NCI-H2081 treated with DMSO at 0.1 percent for 48 hours (cell line): ENCODE data around the gene MYRIP.
"Not testable (repeated sequence)": the region's sequence is repeated elsewhere in the genome, so short reads cannot be mapped to it uniquely, and the experiment has no call there.

Experiments used
- DNase-seq: peaks from one replicate; lab custom pipeline; 2025; lab: John Stamatoyannopoulos, UW

Gene MYRIP

DNA sequence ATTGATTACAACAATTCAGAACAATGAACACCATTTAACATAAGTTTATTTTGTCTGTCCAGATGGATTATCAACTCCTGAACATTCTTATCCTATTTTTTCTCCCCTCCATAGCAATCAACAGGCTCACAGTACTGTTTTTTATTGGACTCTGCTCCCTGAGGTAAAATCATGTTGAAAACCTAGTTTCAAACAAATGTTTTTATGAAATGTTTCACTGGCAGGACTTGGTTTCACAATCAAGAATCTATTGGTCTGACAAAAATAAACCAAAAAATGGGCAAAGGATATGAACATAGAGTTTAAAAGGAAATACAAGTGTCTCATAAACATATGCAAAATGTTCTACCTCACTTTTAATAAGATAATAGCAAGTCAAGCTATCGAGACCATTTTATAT lies 2.6 kb upstream of the MYRIP start:
- no peak for DNase-seq

DNA sequence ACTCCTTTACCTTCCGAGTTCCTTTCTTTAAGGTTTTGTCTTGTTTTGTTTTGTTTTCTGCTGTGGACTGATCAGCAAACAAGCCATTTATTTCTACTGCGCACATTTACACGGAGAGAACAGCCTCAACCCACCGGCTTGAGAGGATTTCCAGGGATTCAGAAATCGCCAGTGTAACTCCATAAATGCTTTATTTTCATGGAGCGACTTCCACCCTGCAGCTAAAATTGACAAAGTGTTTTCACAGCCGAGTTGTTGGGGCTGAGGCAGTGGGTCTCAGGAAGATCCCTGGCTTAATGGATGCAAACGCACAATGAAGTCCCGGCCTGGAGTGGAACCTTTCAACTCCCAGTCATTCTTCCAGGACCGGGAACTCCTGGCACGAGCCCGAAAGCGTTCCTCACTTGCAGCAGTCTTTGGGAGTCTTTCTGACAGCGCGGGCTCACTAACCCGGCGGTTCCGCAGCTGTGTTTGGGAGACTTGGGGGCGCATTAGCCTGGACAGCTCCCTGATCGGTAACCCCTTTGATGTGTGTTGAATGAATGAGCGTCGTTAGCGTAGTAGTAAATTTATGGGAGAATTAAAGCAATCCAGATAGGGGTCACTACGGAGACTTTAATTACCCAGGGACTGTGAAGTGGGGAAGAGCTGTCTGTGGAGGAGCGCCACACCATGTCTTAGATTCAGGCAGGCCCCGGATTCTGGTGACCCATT lies 785 bp upstream of the MYRIP start:
- no peak for DNase-seq

GRCh38 chr3:39809995-39810595 lies 686 bp downstream of the MYRIP start:
- DNase-seq, result no peak

DNA sequence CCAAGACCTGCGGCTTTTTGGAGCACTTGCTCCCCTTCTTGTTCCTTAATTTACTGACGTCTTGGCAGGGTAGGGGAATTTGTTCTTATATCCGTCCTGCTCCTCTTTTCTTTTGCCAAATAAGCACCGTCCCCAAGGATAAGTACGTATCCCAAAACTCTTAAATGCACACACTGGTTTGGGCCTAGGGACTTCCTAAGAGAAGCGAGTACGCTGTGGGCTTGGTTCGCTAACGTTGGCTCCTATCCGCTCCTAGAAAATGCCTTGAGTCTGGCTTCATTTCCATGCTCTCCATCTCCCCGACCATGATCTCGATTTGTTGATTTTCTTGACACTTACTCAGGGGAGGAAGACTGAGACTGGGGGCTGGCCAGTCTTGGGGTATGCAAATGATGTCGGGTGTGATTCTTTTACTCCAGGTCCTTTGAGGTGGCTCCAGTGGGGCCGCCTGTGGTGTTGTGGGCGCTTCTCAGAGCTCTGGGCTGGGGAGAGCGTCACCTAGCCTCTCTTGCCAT lies 1.3 kb downstream of the MYRIP start:
- no peak for DNase-seq

GRCh38 chr3:39811561-39811960 lies 2.2 kb downstream of the MYRIP start:
- no peak for DNase-seq

DNA sequence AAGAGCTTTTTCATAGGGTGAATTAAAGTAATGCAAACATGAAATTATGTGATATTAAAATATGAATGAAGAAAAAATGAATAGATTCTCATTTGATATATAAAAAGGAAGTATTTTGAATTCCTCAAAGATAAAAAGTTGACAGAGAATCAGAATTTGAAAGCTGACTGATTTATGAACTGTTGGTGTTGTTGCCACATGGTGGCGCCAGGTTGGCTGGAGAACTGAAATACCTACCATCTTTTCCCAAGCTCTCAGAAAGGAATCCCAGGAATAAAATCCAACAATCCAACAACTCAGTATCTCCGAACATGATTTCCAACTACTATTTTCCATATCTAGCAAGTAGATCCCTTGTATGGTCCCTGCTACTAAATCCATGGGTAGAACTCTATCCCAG lies 3.1 kb downstream of the MYRIP start:
- no peak for DNase-seq

DNA sequence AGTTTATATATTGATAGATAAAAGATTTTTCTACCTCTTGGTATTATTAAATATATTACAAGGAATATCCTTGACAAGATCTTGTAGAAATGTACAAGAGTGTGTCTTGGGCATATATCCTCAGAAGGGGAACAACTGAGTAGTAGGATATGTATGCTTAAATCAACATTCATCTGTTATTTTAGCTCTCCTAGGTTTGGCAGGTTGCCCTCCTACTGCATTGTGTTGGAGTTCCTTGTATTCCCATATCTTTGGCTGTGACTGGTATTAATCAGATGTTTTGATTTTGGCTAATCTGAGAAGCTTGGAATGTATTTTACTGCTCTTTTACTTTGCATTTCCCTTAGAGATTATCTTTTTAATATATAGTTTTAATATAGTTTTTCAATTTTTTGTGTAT lies 4.6 kb downstream of the MYRIP start:
- DNase-seq, result no peak

DNA sequence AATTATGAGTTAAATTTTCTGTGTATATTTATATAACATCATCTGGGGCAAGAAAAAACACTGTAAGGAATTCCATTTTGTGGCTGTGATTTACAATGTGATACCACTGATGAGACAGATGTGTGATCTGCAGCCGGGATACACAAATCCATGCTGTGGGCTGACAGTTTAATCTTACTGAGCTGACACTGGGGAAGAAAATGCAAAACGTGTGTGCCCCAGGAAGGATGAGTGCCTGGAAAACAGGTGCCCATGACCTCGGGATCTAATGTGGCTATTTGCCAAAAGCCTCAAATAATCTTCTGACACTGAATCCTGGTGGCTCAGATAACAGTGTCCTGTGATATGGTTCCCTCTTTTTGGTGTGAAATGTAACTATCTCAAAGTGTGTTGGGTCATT lies 10.5 kb downstream of the MYRIP start:
- DNase-seq, result no peak

DNA sequence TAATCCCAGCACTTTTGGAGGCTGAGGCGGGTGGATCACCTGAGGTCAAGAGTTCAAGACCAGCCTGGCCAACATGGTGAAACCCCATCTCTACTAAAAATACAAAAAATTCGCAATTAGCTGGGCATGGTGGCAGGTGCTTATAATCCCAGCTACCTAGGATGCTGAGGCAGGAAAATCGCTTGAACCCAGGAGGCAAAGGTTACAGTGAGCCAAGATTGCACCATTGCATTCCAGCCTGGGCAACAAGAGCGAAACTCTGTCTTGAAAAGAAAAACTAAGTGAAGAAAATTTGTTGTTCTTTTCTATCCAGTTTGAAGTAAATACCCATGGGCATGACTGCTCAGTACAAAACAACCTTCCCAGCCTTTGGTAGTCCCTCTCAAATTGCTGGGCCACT lies 24.4 kb downstream of the MYRIP start:
- DNase-seq, result not testable (repeated sequence)

DNA sequence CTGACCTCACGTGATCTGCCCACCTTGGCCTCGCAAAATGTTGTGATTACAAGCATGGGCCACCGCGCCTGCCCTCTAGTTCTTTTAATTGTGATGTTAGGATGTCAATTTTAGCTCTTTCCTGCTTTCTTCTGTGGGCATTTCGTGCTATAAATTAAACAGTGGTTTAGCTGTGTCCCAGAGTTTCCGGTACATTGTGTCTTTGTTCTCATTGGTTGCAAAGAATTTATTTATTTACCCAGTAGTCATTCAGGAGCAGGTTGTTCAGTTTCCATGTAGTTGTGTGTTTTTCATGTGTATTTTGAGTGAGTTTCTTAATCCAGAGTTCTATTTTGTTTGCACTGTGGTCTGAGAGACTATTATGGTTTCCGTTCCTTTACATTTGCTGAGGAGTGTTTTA lies 30.1 kb downstream of the MYRIP start:
- DNase-seq, result no peak

GRCh38 chr3:39843440-39843839 lies 34.0 kb downstream of the MYRIP start:
- no peak for DNase-seq

- DNase-seq, result no peak
Measured at GRCh38 chr3:39848365-39848764, 39.0 kb downstream of the MYRIP start.

GRCh38 chr3:39849992-39850715 lies 40.7 kb downstream of the MYRIP start:
- DNase-seq, result peak; percentile 87

DNA sequence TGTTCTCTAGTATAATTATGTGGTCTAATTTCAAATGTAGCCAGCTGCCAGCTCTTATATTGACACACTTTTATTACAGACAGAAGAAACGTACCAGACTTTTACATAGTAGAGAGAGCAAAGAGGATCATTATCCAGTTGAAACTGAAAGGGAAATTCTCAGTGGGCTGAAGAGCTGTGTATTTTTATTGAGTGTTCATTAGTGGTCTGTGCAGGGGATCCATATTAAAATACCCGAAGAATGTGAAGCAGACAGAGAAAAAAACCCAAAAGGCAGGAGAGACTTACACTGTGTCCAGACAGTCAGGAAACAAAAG lies 41.3 kb downstream of the MYRIP start:
- no peak for DNase-seq

DNA sequence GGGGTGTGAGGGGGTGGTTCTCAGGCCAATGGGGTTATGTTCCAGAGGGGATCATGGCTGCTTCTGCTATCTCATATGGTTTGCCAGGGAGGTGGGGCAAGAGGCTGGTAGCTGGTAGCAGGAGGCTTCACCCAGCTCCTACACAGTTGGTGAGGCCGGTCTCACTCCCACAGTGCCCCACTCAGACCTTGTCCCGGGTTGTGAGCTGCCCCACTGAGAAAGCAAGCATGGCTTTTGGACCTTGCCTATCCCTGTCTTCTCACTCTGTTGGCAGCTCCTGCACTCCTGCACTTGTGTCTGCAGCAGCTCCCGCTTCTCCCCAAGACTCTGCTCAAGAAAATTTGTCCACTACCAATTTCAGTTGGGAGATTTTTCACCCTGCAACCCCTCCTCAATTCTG lies 46.1 kb downstream of the MYRIP start:
- DNase-seq, result no peak

- no peak for DNase-seq
Measured at GRCh38 chr3:39869890-39870289, 60.5 kb downstream of the MYRIP start.

DNA sequence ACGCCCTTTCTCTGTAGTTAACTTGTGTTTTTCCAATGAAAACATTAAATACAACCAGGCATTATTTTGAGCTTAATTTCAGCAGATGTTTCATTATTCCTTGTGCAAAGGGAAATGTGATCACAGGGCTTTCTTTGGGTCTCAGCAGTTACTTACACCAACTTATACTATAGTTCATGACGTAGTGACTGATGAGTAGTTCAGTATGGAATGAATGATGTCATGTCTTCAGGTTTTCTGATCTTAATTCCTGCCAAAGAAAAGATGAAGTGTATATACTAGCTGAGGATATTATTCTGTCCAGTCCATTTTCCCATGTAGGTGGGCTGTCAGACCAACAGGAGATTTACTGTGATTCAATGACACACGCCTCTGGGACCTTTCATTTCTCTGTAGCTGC lies 61.3 kb downstream of the MYRIP start:
- DNase-seq, result no peak

GRCh38 chr3:39879581-39879980 lies 70.2 kb downstream of the MYRIP start:
- DNase-seq, result no peak

DNA sequence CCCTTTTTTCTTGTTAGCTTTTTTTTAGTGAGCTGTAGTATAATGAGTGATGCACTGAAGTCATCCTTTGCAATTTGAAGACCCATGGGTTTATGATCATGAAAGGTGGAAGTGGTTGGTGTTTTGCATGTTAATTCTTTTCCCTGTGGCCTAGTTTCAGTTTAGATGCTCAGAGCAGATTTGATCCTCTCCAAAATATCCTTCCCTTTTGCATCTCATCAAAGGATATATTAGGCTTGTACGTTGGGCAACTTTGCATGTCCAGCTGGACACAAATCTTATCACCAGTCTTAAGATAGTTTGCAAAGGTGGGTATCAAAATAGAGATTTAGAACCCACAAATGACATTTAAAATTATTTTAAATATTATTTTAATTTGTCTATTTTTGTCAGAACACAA lies 72.7 kb downstream of the MYRIP start:
- DNase-seq, result no peak

DNA sequence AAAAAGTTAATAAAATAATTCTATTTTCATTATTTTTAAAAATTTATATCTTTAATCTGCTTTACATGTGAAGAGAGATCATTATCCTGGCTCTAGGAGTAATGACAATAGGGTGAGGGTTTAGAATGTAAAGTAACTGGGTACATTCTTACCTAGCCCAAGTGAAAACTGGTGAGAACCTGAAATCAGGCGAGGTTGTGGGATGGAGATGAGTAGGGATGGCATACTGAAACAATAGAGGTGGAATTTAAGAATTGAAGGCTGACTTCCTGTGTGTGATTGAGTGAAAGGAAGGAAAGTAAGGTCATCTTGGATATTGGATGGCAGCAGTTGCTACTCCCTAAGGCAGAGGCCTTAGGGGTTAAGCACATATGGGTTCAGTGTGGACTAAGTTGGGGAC lies 82.7 kb downstream of the MYRIP start:
- no peak for DNase-seq

DNA sequence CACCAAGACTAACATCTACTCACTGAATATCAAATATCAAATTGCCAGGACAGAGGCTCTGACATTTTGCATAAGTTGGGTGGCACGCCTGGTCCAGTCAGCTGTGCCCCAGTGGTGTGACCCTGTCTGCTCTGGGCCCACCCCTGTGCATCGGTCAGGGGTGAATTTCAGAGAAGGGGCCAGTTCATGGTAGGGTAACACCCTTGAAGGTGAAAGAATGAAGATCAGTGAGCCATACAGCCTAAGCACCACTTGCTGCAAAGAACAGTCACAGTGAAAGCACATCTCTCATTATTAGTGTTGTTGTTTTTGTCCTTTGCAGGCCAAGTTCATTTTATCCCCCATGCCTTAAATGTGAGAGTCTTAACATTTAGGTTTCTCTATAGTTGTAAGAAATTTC lies 86.8 kb downstream of the MYRIP start:
- no peak for DNase-seq

DNA sequence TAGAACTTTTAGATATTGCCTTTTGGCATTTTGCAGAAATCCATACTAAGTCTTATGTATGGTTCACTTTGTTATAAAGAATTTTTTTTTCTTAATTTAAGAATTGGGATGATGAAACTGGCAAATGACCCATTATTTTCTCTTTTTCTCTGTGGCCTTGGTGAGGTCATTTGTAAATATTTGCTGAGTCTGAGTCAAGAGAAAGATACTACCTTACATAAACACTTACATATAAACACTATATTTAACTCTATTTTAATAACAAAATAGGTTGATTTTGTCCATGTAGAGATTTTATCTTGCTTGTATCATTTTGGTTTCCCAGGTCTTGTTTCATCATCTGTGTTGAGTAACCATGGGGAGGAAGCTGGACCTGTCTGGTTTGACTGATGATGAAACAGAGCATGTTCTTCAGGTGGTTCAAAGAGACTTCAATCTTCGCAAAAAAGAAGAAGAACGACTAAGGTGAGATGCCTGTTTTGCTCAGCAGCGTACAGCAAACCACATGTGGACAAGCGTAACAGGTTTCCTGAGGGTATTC lies 91.1 kb downstream of the MYRIP start:
- no peak for DNase-seq

- no peak for DNase-seq
Measured at GRCh38 chr3:39903253-39903652, 93.8 kb downstream of the MYRIP start.
